ENCODE results near the gene TNFSF13B. TPM values are rescaled to one million over a fixed set of nuclear protein-coding genes. Genes with fewer than 3 reads are reported as not detected.
"Not testable (repeated sequence)": the region's sequence is repeated elsewhere in the genome, so short reads cannot be mapped to it uniquely, and the experiment has no call there.

The TNFSF13B gene
- total RNA-seq, 1 donor from 2014 or later: 3.3 TPM

- peaks cover 4% of the 10 kb centered on the region for H3K36me3 Mint-ChIP-seq (ENCODE audit: insufficient read depth)
- H3K27me3 Mint-ChIP-seq: no peaks in the 10 kb centered on the region
- H3K4me1 Mint-ChIP-seq (ENCODE audit: low read depth): peaks cover 3% of the 10 kb centered on the region
- H3K27ac Mint-ChIP-seq: no peak overlapping the region
- TF ChIP-seq CTCF (IDR thresholded peaks at IDR 0.05; ENCODE audit: unreplicated experiment): no peak
- DNase-seq (ENCODE audit: low spot score, unreplicated experiment): no peak
- no peak overlapping the region for H3K4me3 Mint-ChIP-seq (ENCODE audit: low read depth)
- peaks cover 8% of the 10 kb centered on the region for H3K9me3 Mint-ChIP-seq (ENCODE audit: low read depth)
These were observed 34.9 kb downstream of the TNFSF13B start for GRCh38 chr13:108304170-108305016.

GRCh38 chr13:108305655-108306054 lies 36.1 kb downstream of the TNFSF13B start:
- H3K27me3 Mint-ChIP-seq: no peaks in the 10 kb centered on the region
- no peak overlapping the region for H3K4me3 Mint-ChIP-seq (ENCODE audit: low read depth)
- no peak for TF ChIP-seq CTCF (IDR thresholded peaks at IDR 0.05; ENCODE audit: unreplicated experiment)
- peaks cover 3% of the 10 kb centered on the region for H3K4me1 Mint-ChIP-seq (ENCODE audit: low read depth)
- no peak for DNase-seq (ENCODE audit: low spot score, unreplicated experiment)
- no peak overlapping the region for H3K27ac Mint-ChIP-seq
- peaks cover 8% of the 10 kb centered on the region for H3K9me3 Mint-ChIP-seq (ENCODE audit: low read depth)
- H3K36me3 Mint-ChIP-seq (ENCODE audit: insufficient read depth): peaks cover 4% of the 10 kb centered on the region

- H3K4me1 Mint-ChIP-seq (ENCODE audit: low read depth): peaks cover 3% of the 10 kb centered on the region
- H3K4me3 Mint-ChIP-seq (ENCODE audit: low read depth): no peak overlapping the region
- TF ChIP-seq CTCF (IDR thresholded peaks at IDR 0.05; ENCODE audit: unreplicated experiment): no peak
- H3K9me3 Mint-ChIP-seq (ENCODE audit: low read depth): peaks cover 13% of the 10 kb centered on the region
- H3K27me3 Mint-ChIP-seq: no peaks in the 10 kb centered on the region
- H3K36me3 Mint-ChIP-seq (ENCODE audit: insufficient read depth): peaks cover 4% of the 10 kb centered on the region
- no peak for DNase-seq (ENCODE audit: low spot score, unreplicated experiment)
- no peak overlapping the region for H3K27ac Mint-ChIP-seq
These were observed 37.3 kb downstream of the TNFSF13B start for GRCh38 chr13:108306860-108307259.

GRCh38 chr13:108311596-108311995 lies 42.1 kb downstream of the TNFSF13B start:
- H3K27me3 Mint-ChIP-seq; H3K4me1 Mint-ChIP-seq (ENCODE audit: low read depth); H3K27ac Mint-ChIP-seq; H3K4me3 Mint-ChIP-seq (ENCODE audit: low read depth); H3K36me3 Mint-ChIP-seq (ENCODE audit: insufficient read depth); DNase-seq (ENCODE audit: low spot score, unreplicated experiment): not testable (repeated sequence)
- H3K9me3 Mint-ChIP-seq (ENCODE audit: low read depth): peaks cover 18% of the 10 kb centered on the region

GRCh38 chr13:108313382-108313781 lies 43.9 kb downstream of the TNFSF13B start:
- no peak for TF ChIP-seq CTCF (IDR thresholded peaks at IDR 0.05; ENCODE audit: unreplicated experiment)
- Mint-ChIP-seq H3K4me1 (ENCODE audit: low read depth) (no peaks in the 10 kb centered on the region), H3K27me3 (no peaks in the 10 kb centered on the region), H3K4me3 (ENCODE audit: low read depth) (no peak overlapping the region), H3K9me3 (ENCODE audit: low read depth) (peaks cover 18% of the 10 kb centered on the region), H3K27ac (no peak overlapping the region), H3K36me3 (ENCODE audit: insufficient read depth) (peaks cover 4% of the 10 kb centered on the region)
- no peak for DNase-seq (ENCODE audit: low spot score, unreplicated experiment)

GRCh38 chr13:108315273-108315672 lies 45.8 kb downstream of the TNFSF13B start:
- no peaks in the 10 kb centered on the region for H3K36me3 Mint-ChIP-seq (ENCODE audit: insufficient read depth)
- H3K4me3 Mint-ChIP-seq (ENCODE audit: low read depth): no peak overlapping the region
- no peak for DNase-seq (ENCODE audit: low spot score, unreplicated experiment)
- H3K27me3 Mint-ChIP-seq: no peaks in the 10 kb centered on the region
- H3K4me1 Mint-ChIP-seq (ENCODE audit: low read depth): no peaks in the 10 kb centered on the region
- peaks cover 15% of the 10 kb centered on the region for H3K9me3 Mint-ChIP-seq (ENCODE audit: low read depth)
- H3K27ac Mint-ChIP-seq: no peak overlapping the region
- TF ChIP-seq CTCF (IDR thresholded peaks at IDR 0.05; ENCODE audit: unreplicated experiment): no peak
